ENCODE data around the gene DUSP1.

- TF ChIP-seq POLR2AphosphoS5 (IDR thresholded peaks at IDR 0.05; ENCODE audit: low read depth, low read length): no peak
- no peak for TF ChIP-seq FOXP2 (optimal IDR thresholded peaks at IDR 0.05; ENCODE audit: borderline replicate concordance, extremely low read depth, extremely low read length, insufficient read depth)
Observed at GRCh38 chr5:172763120-172763464, 7.9 kb downstream of the DUSP1 start.

All from PFSK-1 (cell line).